Right renal cortex interstitium (tissue), 3 donors: ENCODE data around the gene RARA. TPM values are rescaled to one million over a fixed set of nuclear protein-coding genes. Genes with fewer than 3 reads are reported as not detected.
"Not testable (repeated sequence)": the region's sequence is repeated elsewhere in the genome, so short reads cannot be mapped to it uniquely, and the experiment has no call there.

Source experiments
- DNase-seq, 3 donors: peaks; one replicate each; pipeline ENCODE4 v3.0.0-alpha.2; 2013; ENCODE audit warnings: low read depth in 3 of 3, low spot score in 2 of 3
- polyA plus RNA-seq, 3 donors: library from polyadenylated mRNA; unstranded; fragments of 120-200 nt; gene quantifications; one replicate each; pipeline ENCODE4 v1.2.1, GENCODE V29; 2013; ENCODE audit not compliant: insufficient read length in 3 of 3

RARA gene
- polyA plus RNA-seq, 3 donors, result 33.3 to 38.8 (median 35.5) TPM

DNA sequence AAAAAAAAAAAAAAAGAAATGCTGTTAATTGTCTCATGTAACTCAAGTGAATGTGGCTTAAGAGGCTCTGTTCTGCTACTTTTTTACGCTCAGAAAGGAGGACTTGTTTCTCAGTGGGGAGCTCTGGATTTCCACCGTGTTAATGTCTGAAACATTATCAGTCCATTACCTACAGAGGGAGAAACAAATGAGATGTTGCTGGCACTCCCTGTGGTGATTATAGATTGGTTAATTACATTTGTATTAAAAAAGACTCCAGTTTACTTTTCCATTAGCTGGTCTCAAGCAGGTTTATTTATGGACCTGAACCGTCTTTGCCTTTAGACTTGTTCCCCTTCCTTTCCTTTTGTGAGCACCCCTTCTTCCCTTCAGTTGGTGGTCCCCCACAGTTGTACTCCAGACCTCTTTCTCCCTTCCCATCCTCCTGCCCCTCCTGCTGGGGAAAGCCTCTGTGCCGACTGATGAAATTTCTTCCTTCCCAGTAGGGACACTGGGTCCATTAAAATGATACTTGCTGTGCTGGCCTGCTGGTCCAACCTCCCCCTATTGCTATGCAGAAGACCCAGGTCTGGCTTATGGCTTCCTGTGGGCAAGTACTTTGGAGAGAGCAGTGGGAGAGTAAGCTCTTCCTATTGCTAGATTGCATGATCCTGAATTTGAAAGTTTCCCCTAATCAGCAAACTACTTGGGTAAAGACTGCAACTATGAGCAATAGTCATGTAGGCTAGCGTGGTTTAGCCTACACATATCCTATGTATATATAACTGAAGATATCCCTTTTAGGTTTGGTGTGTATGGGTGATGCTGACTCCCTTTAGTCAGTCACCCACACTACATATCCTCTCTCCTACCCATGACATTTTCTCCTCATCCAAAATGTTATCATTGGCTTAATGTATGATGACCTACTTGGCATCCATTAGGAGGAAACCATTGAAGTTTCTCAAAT, 13.2 kb upstream of the RARA start:
- DNase-seq, result no peak

DNA sequence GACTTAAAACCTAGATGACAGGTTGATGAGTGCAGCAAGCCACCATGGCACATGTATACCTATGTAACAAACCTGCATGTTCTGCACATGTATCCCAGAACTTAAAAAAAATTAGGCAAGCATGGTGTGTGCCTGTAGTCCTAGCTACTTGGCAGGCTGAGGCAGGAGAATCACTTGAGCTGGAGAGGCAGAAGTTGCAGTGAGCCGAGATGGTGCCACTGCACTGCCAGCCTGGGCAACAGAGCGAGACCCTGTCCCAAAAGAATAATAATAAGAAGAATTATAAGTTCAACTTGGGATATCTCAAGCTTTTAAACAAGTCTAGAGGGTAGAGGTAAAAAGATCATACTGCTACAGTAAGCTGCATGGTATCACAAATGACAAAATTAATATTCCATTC, 11.5 kb upstream of the RARA start:
- DNase-seq, result no peak

DNA sequence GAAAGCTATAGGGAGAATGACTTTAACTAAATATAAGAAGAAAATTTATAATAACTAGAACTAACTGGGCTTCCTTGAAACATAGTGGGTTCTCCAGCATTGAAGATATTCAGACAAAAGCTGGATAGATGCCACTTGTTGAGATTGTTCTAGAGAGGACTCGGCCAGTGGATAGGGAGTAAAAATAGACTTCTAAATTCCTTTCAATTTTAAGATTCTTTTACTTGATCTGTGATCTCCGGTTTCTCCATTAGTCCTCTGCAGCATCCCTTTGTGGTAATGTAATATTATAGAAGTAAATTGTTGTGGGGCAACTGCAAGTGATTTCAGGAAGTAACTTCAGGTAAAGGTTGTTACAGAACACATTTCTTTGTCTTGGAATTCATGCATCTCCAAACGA, 10.3 kb upstream of the RARA start:
- DNase-seq, result no peak

DNA sequence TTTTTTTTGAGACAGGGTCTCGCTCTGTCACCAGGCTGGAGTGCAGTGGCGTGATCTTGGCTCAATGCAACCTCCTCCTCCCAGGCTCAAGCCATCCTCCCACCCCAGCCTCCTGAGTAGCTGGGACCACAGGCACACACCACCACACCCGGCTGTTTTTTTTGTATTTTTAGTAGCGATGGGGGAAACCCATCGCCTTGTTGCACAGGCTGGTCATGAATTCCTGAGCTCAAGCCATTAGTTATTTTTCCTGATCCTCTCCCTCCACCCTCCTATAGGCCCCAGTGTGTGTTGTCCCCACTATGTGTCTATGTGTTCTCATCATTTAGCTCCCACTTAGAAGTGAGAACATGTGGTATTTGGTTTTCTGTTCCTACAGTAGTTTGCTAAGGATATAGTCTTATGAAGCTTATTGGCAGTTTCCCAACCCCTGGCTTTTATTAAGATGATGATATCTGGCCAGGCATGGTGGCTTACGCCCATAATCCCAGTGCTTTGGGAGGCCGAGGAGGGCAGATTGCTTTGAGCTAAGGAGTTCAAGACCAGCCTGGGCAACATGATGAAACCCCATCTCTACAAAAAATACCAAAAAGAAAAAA, 9.7 kb upstream of the RARA start:
- DNase-seq, result not testable (repeated sequence)

DNA sequence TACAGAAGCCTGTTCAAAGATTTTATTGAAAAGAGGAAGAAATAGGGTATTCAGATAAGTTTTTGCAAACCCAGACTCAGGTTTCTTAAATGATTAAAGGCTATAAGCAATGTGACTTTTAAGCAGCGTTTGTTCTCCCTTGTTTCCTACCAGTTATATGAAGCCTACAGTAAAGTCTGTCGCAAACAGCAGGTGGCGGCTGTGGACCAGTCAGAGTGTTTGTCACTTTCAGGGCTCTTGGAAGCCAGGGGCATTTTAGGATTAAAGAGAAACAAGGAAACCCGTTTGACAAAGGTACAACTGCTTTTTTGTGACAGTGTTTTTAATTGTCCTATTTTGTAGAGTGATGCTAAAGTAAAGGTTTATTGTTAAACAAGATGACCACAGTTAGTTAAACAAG, 7.7 kb upstream of the RARA start:
- no peak for DNase-seq

DNA sequence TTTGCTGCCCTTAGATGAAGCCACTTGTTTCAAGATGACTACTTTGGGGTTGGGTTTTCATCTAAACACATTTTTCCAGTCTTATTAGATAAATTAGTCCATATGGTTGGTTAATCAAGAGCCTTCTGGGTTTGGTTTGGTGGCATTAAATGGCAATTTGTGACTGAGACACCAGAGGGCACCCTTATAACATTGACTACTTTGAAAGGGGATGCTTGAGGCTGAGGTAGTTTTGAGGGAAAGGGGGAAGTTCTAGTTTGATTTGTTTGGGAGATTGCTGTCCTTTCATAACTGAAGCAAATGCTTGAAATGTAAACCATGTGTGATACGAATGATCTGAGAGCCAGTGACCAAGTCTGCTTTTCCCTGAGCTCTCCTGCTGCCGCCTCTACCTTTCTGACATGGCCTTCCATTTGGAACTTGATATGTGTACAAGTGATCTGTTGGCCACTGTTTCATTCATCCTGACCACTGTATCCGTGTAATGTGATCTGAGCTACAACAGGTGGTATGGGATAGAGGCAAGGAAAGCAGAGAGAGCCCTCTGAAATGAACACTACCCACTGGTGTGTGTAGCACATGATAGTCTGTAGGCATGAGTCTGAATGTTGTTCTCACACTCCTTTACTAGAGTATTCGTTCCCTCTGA, 5.8 kb upstream of the RARA start:
- DNase-seq, result no peak

DNA sequence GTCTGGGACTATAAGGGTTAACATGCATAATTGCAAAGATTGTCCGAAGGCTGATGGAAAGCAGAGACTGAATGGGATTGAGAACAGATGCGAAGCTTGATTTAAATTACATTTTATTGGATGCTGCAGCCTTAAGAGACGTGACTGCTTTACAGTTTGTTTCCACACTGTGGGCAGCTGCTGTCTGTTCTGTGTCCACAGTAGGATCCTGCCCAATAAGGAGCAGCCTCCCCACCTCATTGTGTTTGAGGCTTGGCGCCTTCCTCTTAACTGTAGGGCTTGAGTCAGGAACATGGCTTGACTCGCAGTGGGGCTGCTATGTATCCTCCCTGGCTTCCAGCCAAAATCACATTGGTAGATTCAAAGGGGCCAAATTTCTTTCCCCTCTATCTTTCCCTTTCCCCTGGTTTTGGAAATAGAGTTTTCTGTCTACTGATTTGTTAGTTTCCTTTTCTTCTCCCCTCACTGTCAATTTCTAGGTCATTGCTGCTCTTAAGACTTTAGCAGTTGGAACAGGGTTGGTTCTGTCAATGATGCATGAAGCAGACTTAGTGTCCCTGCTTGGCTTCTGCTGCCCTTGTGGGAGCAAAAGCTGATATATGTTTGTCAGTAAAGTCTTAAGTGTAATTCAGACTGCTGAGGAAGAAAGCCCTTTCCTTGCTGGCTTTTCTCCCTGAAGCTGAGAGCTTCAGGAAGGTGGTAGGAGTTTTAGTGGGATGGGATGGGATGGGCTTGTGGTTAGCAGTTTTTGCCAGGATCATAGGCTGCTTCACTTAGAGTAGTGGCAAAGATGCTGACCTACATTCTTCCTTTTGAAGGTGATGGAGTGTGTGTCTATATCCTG, 5.0 kb upstream of the RARA start:
- no peak for DNase-seq

DNA sequence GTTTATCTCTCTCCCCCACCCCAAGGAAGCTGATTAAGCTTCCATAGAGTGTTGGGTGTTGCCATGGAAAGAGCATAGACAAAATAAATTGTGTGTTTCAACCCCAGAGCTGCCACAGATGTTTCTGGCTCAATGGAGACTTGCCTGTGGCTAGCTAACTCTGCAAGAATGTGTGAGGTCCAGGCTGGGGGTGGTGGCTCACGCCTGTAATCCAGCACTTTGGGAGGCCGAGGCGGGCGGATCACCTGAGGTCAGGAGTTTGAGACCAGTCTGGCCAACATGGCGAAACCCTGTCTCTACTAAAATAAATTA, 4.5 kb upstream of the RARA start:
- DNase-seq, result not testable (repeated sequence)

DNA sequence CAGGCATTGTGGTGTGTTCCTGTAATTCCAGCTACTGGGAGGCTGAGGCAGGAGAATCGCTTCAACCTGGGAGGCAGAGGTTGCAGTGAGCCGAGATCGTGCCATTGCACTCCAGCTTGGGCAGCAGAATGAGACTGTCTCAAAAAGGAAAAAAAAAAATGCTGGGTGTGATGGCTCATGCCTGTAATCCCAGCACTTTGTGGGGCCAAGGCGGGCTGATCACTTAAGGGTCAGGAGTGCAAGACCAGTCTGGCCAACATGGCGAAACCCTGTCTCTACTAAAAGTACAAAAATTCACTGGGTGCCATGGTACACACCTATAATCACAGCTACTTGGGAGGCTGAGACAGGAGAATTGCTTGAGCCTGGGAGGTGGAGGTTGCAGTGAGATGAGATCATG, 4.1 kb upstream of the RARA start:
- not testable (repeated sequence) for DNase-seq

DNA sequence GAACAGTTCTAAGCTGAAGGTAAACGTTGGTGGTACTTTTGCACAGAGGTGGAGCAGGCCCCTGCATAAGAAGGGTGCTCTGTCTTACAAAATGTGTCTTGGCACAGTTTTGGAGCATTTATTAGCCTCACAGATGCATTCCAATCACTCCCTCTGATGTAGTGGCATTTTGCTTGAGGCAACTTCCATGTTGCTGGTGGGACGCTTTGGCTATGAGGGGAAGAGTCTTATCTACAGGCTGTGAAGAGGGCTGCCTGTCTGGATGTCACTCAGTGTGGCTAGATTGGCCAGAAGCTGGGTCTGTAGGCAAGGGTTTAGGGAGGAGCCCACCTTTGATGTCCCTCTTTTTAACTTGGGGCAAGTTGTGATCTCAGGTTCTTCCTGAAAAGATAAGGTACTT, 2.6 kb upstream of the RARA start:
- no peak for DNase-seq

DNA sequence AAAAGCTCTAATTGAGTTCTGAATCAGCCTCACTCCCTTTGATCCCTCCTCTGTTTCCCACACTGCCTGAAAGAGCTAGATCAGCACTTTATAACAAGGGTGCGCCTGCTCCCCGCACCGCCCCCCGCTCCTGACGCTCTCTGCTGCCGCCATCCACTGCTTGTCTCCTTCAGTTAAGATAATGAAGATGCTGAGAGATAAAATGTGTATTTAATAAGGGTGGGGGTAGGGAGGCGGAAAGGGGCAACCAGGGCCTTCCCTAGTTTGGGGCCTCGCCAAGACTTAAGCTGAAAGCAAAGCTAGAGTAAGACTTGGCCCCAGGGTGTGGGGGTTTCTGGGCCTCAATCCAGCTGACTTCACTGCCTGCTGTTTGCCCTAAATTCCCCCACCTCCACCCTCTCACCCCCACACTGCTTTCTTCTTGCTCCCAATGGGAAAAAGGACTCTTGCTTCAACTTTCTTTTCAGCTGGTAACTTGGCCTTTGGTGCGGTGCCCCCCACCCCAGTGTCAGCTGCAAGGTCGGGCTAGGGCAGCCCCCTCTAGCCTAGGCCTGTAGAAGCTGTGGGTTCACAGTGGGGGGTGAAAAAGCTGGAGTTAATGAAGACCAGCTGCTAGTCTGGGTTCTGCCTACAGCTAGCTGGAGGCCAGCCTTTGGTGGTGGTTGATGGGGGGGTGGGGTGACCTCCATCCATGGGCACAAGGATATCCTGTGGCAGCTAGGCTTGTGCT, 1.8 kb upstream of the RARA start:
- no peak for DNase-seq

DNA sequence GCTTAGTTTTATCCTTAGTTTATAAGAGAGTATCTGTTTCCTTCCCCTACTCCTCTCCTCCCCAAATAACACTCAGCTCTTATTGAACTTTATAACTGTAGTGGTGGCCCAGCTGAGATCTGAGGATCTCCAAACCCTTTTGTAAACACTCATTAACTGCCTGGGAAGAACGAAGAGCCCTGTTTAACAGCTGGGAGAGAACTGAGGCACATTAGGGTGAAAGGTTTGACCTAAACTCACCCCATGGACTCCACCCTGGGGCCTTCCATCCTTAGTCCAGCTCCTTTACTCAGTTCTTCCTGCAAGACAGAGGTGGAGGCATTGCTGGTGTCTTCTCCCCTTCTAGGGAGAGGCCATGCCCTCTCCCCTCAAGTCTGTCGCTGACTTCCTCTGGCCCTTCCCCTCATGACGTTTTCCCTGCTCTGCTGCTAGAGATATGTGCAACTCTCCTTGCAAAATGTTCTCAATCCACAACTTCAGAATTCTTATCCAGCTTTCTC, 1.2 kb upstream of the RARA start:
- DNase-seq, result no peak

DNA sequence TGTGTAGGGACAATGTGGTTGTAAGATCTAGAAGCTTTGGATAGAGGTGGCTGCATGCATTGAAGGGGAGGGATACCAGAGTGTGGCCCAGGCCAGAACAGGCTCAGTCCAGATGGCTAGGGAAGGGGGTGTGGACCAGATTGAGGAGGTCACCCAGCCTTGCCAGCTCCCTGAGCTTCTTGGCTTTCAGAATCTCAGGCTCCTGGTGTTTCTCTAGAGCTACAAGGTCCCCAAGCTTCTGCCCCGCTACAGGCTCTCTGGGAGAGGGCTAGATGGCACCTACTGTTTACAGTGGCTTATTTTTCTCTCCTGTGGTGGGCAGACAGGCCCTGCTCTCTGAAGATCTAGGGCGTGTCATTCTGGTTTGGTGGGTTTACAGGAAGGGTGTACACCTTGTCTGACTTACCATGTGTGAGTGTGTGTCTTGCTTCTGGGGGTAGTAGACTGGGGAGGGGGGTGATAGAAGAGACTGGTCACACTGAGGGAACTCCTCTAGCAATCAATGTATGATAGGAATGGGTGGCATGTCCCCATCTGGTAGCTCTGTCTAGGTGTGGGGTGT, 1.1 kb downstream of the RARA start:
- no peak for DNase-seq

DNA sequence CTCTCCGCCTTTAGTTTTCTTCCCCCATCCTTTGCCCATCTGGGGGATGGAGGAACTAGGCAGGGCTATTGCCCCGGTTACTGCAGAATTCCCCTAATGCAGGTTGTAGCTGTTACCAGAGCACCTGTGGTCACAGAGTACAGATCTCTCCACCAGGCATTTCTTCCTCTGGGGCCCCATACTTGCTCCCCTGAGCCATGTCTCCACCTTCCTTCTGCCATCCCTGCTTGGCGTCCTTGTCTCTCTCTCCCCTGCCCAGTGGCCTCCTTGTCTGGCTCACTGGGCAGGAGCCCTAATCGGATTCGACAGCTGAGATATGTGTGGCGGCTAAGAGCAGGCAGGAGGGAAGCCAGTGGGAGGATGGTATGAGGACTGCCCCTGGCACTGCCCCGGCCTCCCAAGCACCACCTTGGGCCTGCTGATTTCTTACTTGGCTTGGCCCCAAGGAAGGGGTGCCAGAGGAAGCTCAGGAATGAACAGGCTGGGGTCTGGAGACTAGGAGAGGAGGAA, 2.0 kb downstream of the RARA start:
- DNase-seq, result no peak

DNA sequence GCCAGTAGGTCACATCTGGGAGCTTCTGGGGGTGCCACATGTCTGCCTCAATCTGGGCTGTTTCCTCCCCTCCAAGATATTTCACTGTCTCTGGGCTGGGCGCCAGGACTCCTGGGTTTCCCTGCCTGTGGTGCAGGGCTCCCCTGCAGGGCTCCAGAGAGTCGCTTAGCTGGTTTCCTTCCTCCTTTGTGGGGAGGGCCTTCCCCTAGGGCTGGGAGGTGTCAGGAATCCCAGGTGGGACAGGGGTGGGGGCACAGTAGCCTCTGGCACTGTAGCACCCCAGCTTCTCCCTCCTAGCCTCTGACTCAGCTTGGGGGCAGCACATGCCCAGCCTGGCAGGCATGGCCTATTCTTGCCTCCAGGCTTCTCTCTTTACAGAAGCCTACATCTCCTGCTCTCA, 2.6 kb downstream of the RARA start:
- no peak for DNase-seq

DNA sequence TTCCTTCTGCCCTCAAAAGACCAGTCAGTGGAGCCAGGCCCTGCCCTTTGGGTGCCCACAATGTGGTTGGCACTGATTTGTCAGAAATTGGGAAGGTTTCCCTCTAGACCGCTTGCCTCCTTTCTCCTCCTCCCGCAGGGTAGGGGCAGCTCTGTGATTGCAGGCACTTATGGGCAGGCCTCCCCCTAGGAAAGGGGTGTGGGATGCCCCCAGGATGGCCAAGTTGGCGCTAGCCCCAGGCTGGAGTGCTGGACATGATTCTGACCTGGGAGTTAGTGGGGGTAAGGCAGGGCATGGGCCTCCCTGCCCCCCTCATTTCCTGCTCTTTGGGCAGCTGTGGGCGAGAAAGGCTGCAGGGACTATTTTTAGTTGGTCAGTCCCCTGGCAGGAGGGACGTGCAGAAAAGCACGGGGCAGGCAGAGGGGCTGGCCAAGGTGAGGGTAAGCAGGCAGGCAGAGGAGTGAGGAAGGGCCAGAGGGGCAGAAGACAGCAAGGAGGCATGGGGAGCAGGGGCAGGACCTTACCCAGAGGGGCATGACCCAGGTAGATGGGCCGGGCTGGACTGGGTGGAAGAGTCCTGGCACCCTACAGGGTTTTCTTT, 3.3 kb downstream of the RARA start:
- no peak for DNase-seq

DNA sequence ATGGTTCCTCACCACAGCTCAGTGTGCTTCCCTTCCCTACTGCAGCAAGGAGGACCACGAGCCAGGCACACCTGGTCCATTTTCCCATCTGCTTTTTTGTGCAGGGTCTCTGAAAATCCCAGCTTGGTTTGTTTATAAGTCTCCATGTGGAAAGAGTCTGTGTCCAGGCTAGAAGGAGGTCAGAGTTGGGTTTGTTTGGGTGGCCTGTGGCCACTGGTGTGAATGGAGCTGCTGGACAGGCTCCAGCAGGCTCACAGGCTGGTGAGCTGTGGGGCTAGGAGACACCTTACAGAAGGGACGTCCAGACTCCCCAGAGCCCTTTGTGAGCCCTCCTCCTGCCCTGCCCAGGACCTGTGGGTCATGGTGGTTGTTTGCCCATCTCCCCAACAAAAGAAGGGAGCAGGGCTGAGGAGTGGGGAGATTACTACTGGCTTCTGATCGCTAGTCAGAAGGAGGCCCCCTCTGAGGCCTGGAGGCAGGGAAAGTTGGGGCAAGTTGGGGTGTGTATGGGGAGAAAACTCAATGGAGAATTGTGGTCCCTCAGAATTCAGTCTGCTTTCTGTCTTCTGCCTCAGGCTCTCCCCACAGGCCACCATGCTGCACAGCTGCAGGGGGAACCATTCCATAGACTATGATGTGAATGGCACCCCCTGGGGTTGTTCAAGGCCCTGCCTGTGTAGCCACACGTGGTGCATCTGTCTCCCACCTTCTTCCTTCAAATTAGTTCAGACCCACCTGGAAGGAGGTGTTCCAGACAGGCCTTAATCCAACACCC, 4.1 kb downstream of the RARA start:
- DNase-seq, result no peak
